GM12878 (cell line): ENCODE results near the gene TUBGCP3. TPM values are rescaled to one million over a fixed set of nuclear protein-coding genes. Genes with fewer than 3 reads are reported as not detected.

Experiments used
- ATAC-seq: fragments of 200-7000 bp; cut with Tn5 transposase; 3 replicates; pipeline ENCODE4 v1.9.1; 2020; ENCODE audit warnings: mild to moderate bottlenecking, moderate library complexity
- BruUV-seq: library from RNA; stranded (reverse); fragments of 400-500 nt; replicated peaks from 2 replicates; lab custom pipeline; 2021; lab: Mats Ljungman, UMichigan
- CTCF ChIA-PET: fragments of 300-600 bp; sonication (Branson Sonifier 250); formaldehyde crosslinking; extraction: SDS; loops from one replicate; lab custom pipeline; 2021; ENCODE audit warnings: inconsistent platforms; lab: Yijun Ruan, JAX
- POLR2A ChIA-PET: fragments of 350-600 bp; formaldehyde crosslinking; extraction: SDS; loops from one replicate; lab custom pipeline; 2021; ENCODE audit warnings: inconsistent platforms; lab: Charles Lee
- RAD21 ChIA-PET: fragments of 300-600 bp; sonication (Branson Sonifier 250); formaldehyde crosslinking; loops from one replicate; lab custom pipeline; 2023; ENCODE audit warnings: antibody characterized with exemption; ENCODE audit not compliant: unreplicated experiment; lab: Charles Lee
- SMC1A ChIA-PET: fragments of 300-600 bp; sonication (Branson Sonifier 250); formaldehyde crosslinking; loops from one replicate; lab custom pipeline; 2023; ENCODE audit not compliant: unreplicated experiment, uncharacterized antibody; lab: Charles Lee
- DNase-seq: peaks from one replicate; pipeline ENCODE4 v3.0.0-alpha.2; 2011; ENCODE audit warnings: low read depth, low spot score
- FAIRE-seq: peaks from 3 replicates; lab custom pipeline; 2011; peaks lifted over from hg19 to GRCh38; lab: Jason Lieb, UNC
- H2AFZ ChIP-seq: 2 replicates; pipeline ENCODE4 v1.6.0; 2011; ENCODE audit warnings: low read depth, low read length, control low read depth; ENCODE audit not compliant: control insufficient read depth
- H3K27ac ChIP-seq: 2 replicates; pipeline ENCODE4 v1.5.1; 2011; ENCODE audit warnings: control low read depth; ENCODE audit not compliant: control insufficient read depth, insufficient read depth
- H3K27me3 ChIP-seq, 2 experiments: replicated peaks in 1 of 2; 2 replicates each; pipeline versions ENCODE4 v1.6.0 to v1.6.1; 2011; ENCODE audit warnings: low read length in 1 of 2; ENCODE audit not compliant: control insufficient read depth in 2 of 2, insufficient read depth in 2 of 2
- H3K36me3 ChIP-seq, 2 experiments: 2 replicates each; pipeline ENCODE4 v1.5.1; 2011; ENCODE audit warnings: low read length in 1 of 2; ENCODE audit not compliant: control insufficient read depth in 2 of 2, insufficient read depth in 2 of 2
- H3K4me1 ChIP-seq: 2 replicates; pipeline ENCODE4 v1.6.1; 2011; ENCODE audit warnings: mild to moderate bottlenecking, low read length, moderate library complexity, mixed read lengths; ENCODE audit not compliant: control insufficient read depth, insufficient read depth
- H3K4me2 ChIP-seq: 2 replicates; pipeline ENCODE4 v1.6.0; 2011; ENCODE audit warnings: control low read depth; ENCODE audit not compliant: control insufficient read depth, insufficient read depth
- H3K4me3 ChIP-seq: fragments of 200-600 bp; sonication (generic); 2 replicates; pipeline ENCODE4 v1.5.1; 2016
- H3K79me2 ChIP-seq: 2 replicates; pipeline ENCODE4 v1.6.0; 2011; ENCODE audit warnings: low read length; ENCODE audit not compliant: control insufficient read depth, insufficient read depth
- H3K9ac ChIP-seq: 2 replicates; pipeline ENCODE4 v1.8.0; 2011; ENCODE audit warnings: low read length, control low read depth, mixed read lengths; ENCODE audit not compliant: control insufficient read depth, insufficient read depth
- H3K9me3 ChIP-seq: replicated peaks from 3 replicates; pipeline ENCODE4 v1.5.1; 2011; ENCODE audit warnings: mild to moderate bottlenecking, low read length; ENCODE audit not compliant: control insufficient read depth, insufficient read depth
- H4K20me1 ChIP-seq: 2 replicates; pipeline ENCODE4 v1.6.0; 2011; ENCODE audit not compliant: control insufficient read depth, insufficient read depth
- EP300 ChIP-seq, 2 experiments: fragments of 150-350 bp in 1 of 2; IDR thresholded peaks; 2 replicates each; pipeline ENCODE4 v1.6.1; 2011 to 2012; ENCODE audit warnings: low read depth in 2 of 2, low read length in 2 of 2, borderline replicate concordance in 1 of 2, improper control_type of control experiment in 1 of 2, inconsistent platforms in 1 of 2; ENCODE audit not compliant: control insufficient read depth in 1 of 2
- MXI1 ChIP-seq: fragments of 150-350 bp; IDR thresholded peaks from 2 replicates; pipeline ENCODE4 v1.6.1; 2011; ENCODE audit warnings: low read depth, mild to moderate bottlenecking, inconsistent platforms, low read length, improper control_type of control experiment
- NBN ChIP-seq: fragments of 450-650 bp; IDR thresholded peaks from 2 replicates; pipeline ENCODE4 v1.6.1; 2016
- NR2F1 ChIP-seq: fragments of 450-650 bp; conservative IDR thresholded peaks from 2 replicates; pipeline ENCODE4 v1.6.1; 2017; ENCODE audit warnings: mild to moderate bottlenecking
- PAX5 ChIP-seq: IDR thresholded peaks from 2 replicates; pipeline ENCODE4 v1.6.1; 2011; ENCODE audit warnings: low read depth, low read length, borderline replicate concordance
- PAX8 ChIP-seq: fragments of 450-650 bp; IDR thresholded peaks from 2 replicates; pipeline ENCODE4 v1.6.1; 2017; ENCODE audit warnings: mild to moderate bottlenecking, moderate library complexity
- SMC3 ChIP-seq: IDR thresholded peaks from 2 replicates; pipeline ENCODE4 v1.6.1; 2011; ENCODE audit warnings: low read length, improper control_type of control experiment, borderline replicate concordance
- TBL1XR1 ChIP-seq: IDR thresholded peaks from 2 replicates; pipeline ENCODE4 v1.6.1; 2012; ENCODE audit warnings: low read depth, low read length, improper control_type of control experiment
- YBX1 ChIP-seq: fragments of 450-650 bp; IDR thresholded peaks from 2 replicates; pipeline ENCODE4 v1.6.1; 2016; ENCODE audit warnings: antibody characterized with exemption
- ZNF384 ChIP-seq: IDR thresholded peaks from 2 replicates; pipeline ENCODE4 v1.6.1; 2012; ENCODE audit warnings: low read depth, mild to moderate bottlenecking, low read length, improper control_type of control experiment, borderline replicate concordance
- WGBS: methylation state at CpG from one replicate; pipeline ENCODE4 v1.1.6; 2016; ENCODE audit warnings: low lambda C conversion rate; ENCODE audit not compliant: insufficient replicate concordance, insufficient coverage; ENCODE audit errors: missing lambda C conversion rate; 5-methylcytosine and 5-hydroxymethylcytosine counted together
- in situ Hi-C: fragments of 300-500 bp; cut with MboI; formaldehyde crosslinking; loops from 9 replicates; pipeline ENCODE4 v1.14.3; 2018; ENCODE audit warnings: mixed read lengths
- intact Hi-C: fragments of 100-400 bp; cut with micrococcal nuclease; formaldehyde crosslinking; loops from one replicate; pipeline ENCODE4 v1.14.2; 2022; ENCODE audit not compliant: unreplicated experiment
- polyA plus RNA-seq, 11 experiments: library from polyadenylated mRNA; depleted of rRNA in 4 of 11; unstranded in 6 of 11; stranded (reverse) in 5 of 11; fragments of >200 nt; fragmentation: Nextera tagmentation in 4 of 11; fragmentation: Illumina TruSeq in 1 of 11; extraction: Ambion mirVana in 4 of 11; extraction: Trizol in 1 of 11; gene quantifications; 1 replicate in 1 of 11; 2 replicates in 10 of 11; pipeline versions ENCODE4 v1.2.1 to v1.2.3, GENCODE V29; 2011 to 2016; ENCODE audit warnings: inconsistent platforms in 2 of 11, missing spikeins in 2 of 11, low read depth in 1 of 11
- total RNA-seq, 4 experiments: library from RNA; depleted of rRNA in 3 of 4; stranded (reverse); fragments of >200 nt in 3 of 4; fragmentation: Illumina TruSeq in 1 of 4; extraction: Trizol in 1 of 4; gene quantifications; 2 replicates each; pipeline versions ENCODE4 v1.2.1 to v1.2.3, GENCODE V29; 2013 to 2021
- TF ChIP-seq, protein P1 (sequence below), 3 experiments: IDR thresholded peaks in 2 of 3; conservative IDR thresholded peaks in 1 of 3; 2 replicates each; pipeline ENCODE4 v1.5.1; 2011; ENCODE audit warnings: low read depth in 3 of 3, low read length in 3 of 3, mild to moderate bottlenecking in 3 of 3, control low read depth in 2 of 3, moderate library complexity in 2 of 3, inconsistent platforms in 1 of 3, mixed read lengths in 1 of 3; ENCODE audit not compliant: control insufficient read depth in 2 of 3, insufficient read depth in 1 of 3; ENCODE audit errors: extremely low read depth in 1 of 3
- TF ChIP-seq, protein P2 (sequence below): fragments of 450-650 bp; IDR thresholded peaks from 2 replicates; pipeline ENCODE4 v1.6.1; 2017; ENCODE audit warnings: mild to moderate bottlenecking, moderate library complexity
- TF ChIP-seq, protein P3 (sequence below): IDR thresholded peaks from 2 replicates; pipeline ENCODE4 v1.6.1; 2012; ENCODE audit warnings: improper control_type of control experiment, low read depth, low read length; ENCODE audit not compliant: insufficient replicate concordance

The TUBGCP3 gene
- total and polyA plus RNA-seq, 10 of the 15 experiments (the other 5 are each of a cell fraction or from before 2014, with no cell fraction given): 4.0 to 34.0 (median 22.6) TPM

DNA sequence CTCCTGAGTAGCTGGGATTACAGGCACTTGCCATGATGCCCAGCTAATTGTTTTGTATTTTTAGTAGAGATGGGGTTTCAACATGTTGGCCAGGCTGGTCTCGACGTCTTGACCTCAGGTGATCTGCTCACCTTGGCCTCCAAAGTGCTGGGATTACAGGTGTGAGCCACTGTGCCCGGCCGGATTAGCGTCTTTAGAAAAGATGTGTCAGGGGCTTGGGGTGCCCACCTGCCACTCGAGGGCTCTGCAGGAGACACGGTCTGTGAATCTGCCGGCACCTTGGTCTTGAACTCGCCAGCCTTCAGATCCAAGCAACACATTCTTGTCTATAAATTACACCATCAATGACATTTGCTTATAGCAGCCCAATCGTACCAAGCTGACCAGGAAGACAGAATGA is 38.8 kb upstream of the TUBGCP3 start:
- BruUV-seq: no TSS peak

More for the DNA sequence above, 38.8 kb upstream of the TUBGCP3 start:
- Histone ChIP-seq H3K36me3 (no peaks in the 10 kb centered on the region), H3K4me3 (no peak overlapping the region), H3K27me3 (no peaks in the 10 kb centered on the region; a peak in 2 of 4 replicates), H3K4me1 (no peaks in the 10 kb centered on the region), H3K79me2 (no peaks in the 10 kb centered on the region), H4K20me1 (no peaks in the 10 kb centered on the region), H3K9ac (no peak overlapping the region), H3K27ac (no peak overlapping the region), H3K9me3 (no peaks in the 10 kb centered on the region), H2AFZ (no peak overlapping the region), H3K4me2 (no peak overlapping the region)
- WGBS: 42% methylated on average over 10 of the region's 10 CpGs
- ChIA-PET RAD21 (no interaction called here), SMC1A (no interaction called here), CTCF (no interaction called here), POLR2A (no interaction called here)
- in situ Hi-C loops (no loop called here), intact Hi-C loops (no loop called here)
- FAIRE-seq (no peak), ATAC-seq (no peak), DNase-seq (no peak)
- TF ChIP-seq NR2F1 (no peak), EP300 (IDR thresholded peaks at IDR 0.05; ENCODE audit: borderline replicate concordance in 1 of 2, control insufficient read depth in 1 of 2, low read depth in 2 of 2, low read length in 2 of 2) (no peak), PAX5 (no peak), SMC3 (no peak), TBL1XR1 (no peak), PAX8 (no peak), MXI1 (no peak), ZNF384 (no peak), YBX1 (no peak), NBN (no peak)
- TF ChIP-seq, protein P1, sequence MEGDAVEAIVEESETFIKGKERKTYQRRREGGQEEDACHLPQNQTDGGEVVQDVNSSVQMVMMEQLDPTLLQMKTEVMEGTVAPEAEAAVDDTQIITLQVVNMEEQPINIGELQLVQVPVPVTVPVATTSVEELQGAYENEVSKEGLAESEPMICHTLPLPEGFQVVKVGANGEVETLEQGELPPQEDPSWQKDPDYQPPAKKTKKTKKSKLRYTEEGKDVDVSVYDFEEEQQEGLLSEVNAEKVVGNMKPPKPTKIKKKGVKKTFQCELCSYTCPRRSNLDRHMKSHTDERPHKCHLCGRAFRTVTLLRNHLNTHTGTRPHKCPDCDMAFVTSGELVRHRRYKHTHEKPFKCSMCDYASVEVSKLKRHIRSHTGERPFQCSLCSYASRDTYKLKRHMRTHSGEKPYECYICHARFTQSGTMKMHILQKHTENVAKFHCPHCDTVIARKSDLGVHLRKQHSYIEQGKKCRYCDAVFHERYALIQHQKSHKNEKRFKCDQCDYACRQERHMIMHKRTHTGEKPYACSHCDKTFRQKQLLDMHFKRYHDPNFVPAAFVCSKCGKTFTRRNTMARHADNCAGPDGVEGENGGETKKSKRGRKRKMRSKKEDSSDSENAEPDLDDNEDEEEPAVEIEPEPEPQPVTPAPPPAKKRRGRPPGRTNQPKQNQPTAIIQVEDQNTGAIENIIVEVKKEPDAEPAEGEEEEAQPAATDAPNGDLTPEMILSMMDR (IDR thresholded peaks at IDR 0.05 in 2 of 3, conservative IDR thresholded peaks at IDR 0.05 in 1 of 3; ENCODE audit: control insufficient read depth in 2 of 3, extremely low read depth in 1 of 3, insufficient read depth in 1 of 3, low read depth in 3 of 3, low read length in 3 of 3): no peak
- TF ChIP-seq, protein P2, sequence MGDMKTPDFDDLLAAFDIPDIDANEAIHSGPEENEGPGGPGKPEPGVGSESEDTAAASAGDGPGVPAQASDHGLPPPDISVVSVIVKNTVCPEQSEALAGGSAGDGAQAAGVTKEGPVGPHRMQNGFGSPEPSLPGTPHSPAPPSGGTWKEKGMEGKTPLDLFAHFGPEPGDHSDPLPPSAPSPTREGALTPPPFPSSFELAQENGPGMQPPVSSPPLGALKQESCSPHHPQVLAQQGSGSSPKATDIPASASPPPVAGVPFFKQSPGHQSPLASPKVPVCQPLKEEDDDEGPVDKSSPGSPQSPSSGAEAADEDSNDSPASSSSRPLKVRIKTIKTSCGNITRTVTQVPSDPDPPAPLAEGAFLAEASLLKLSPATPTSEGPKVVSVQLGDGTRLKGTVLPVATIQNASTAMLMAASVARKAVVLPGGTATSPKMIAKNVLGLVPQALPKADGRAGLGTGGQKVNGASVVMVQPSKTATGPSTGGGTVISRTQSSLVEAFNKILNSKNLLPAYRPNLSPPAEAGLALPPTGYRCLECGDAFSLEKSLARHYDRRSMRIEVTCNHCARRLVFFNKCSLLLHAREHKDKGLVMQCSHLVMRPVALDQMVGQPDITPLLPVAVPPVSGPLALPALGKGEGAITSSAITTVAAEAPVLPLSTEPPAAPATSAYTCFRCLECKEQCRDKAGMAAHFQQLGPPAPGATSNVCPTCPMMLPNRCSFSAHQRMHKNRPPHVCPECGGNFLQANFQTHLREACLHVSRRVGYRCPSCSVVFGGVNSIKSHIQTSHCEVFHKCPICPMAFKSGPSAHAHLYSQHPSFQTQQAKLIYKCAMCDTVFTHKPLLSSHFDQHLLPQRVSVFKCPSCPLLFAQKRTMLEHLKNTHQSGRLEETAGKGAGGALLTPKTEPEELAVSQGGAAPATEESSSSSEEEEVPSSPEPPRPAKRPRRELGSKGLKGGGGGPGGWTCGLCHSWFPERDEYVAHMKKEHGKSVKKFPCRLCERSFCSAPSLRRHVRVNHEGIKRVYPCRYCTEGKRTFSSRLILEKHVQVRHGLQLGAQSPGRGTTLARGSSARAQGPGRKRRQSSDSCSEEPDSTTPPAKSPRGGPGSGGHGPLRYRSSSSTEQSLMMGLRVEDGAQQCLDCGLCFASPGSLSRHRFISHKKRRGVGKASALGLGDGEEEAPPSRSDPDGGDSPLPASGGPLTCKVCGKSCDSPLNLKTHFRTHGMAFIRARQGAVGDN: no peak
- TF ChIP-seq, protein P3, sequence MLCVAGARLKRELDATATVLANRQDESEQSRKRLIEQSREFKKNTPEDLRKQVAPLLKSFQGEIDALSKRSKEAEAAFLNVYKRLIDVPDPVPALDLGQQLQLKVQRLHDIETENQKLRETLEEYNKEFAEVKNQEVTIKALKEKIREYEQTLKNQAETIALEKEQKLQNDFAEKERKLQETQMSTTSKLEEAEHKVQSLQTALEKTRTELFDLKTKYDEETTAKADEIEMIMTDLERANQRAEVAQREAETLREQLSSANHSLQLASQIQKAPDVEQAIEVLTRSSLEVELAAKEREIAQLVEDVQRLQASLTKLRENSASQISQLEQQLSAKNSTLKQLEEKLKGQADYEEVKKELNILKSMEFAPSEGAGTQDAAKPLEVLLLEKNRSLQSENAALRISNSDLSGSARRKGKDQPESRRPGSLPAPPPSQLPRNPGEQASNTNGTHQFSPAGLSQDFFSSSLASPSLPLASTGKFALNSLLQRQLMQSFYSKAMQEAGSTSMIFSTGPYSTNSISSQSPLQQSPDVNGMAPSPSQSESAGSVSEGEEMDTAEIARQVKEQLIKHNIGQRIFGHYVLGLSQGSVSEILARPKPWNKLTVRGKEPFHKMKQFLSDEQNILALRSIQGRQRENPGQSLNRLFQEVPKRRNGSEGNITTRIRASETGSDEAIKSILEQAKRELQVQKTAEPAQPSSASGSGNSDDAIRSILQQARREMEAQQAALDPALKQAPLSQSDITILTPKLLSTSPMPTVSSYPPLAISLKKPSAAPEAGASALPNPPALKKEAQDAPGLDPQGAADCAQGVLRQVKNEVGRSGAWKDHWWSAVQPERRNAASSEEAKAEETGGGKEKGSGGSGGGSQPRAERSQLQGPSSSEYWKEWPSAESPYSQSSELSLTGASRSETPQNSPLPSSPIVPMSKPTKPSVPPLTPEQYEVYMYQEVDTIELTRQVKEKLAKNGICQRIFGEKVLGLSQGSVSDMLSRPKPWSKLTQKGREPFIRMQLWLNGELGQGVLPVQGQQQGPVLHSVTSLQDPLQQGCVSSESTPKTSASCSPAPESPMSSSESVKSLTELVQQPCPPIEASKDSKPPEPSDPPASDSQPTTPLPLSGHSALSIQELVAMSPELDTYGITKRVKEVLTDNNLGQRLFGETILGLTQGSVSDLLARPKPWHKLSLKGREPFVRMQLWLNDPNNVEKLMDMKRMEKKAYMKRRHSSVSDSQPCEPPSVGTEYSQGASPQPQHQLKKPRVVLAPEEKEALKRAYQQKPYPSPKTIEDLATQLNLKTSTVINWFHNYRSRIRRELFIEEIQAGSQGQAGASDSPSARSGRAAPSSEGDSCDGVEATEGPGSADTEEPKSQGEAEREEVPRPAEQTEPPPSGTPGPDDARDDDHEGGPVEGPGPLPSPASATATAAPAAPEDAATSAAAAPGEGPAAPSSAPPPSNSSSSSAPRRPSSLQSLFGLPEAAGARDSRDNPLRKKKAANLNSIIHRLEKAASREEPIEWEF: no peak
